Caco-2 (cell line): ENCODE measurements around the gene CTAGE1. TPM values are rescaled to one million over a fixed set of nuclear protein-coding genes. Genes with fewer than 3 reads are reported as not detected.

Source experiments
- BruUV-seq: library from RNA; stranded (reverse); fragments of 400-500 nt; replicated peaks from 2 replicates; lab custom pipeline; 2021; lab: Mats Ljungman, UMichigan
- CTCF ChIA-PET: fragments of 300-600 bp; sonication (Branson Sonifier 250); formaldehyde crosslinking; loops from one replicate; lab custom pipeline; 2022; ENCODE audit warnings: antibody characterized with exemption; lab: Charles Lee
- POLR2A ChIA-PET: fragments of 300-600 bp; sonication (Branson Sonifier 250); formaldehyde crosslinking; loops from one replicate; lab custom pipeline; 2022; ENCODE audit warnings: antibody characterized with exemption; lab: Charles Lee
- DNase-seq, 2 experiments: peaks; one replicate each; pipeline versions ENCODE4 v3.0.0 to v3.0.0-alpha.2; 2020 to 2022
- H3K27me3 ChIP-seq: replicated peaks from 2 replicates; pipeline ENCODE4 v1.6.0; 2011; ENCODE audit warnings: low read length; ENCODE audit not compliant: control insufficient read depth, insufficient read depth
- H3K36me3 ChIP-seq: 2 replicates; pipeline ENCODE4 v1.5.1; 2011; ENCODE audit warnings: low read length; ENCODE audit not compliant: control insufficient read depth, insufficient read depth
- H3K4me1 ChIP-seq: fragments of 250-450 bp; sonication (Bioruptor Pico); 2 replicates; pipeline ENCODE4 v1.5.1; 2020; ENCODE audit warnings: mild to moderate bottlenecking
- H3K4me3 ChIP-seq: 2 replicates; pipeline ENCODE4 v1.5.1; 2011; ENCODE audit warnings: low read depth, mild to moderate bottlenecking, control low read depth, low read length
- H3K9me3 ChIP-seq: fragments of 250-450 bp; sonication (Bioruptor Pico); 2 replicates; pipeline ENCODE4 v1.5.1; 2020; ENCODE audit warnings: mild to moderate bottlenecking, moderate library complexity
- H3K27ac Mint-ChIP-seq: one replicate; pipeline ENCODE4 v1.8.0; 2022; ENCODE audit warnings: mixed read lengths; ENCODE audit not compliant: unreplicated experiment
- H3K27me3 Mint-ChIP-seq: one replicate; pipeline ENCODE4 v1.8.0; 2022; ENCODE audit warnings: mixed read lengths; ENCODE audit not compliant: insufficient read depth, unreplicated experiment
- H3K36me3 Mint-ChIP-seq: one replicate; pipeline ENCODE4 v1.8.0; 2022; ENCODE audit warnings: mild to moderate bottlenecking, mixed read lengths; ENCODE audit not compliant: insufficient read depth, unreplicated experiment
- H3K4me1 Mint-ChIP-seq: one replicate; pipeline ENCODE4 v1.8.0; 2022; ENCODE audit warnings: low read depth, mixed read lengths; ENCODE audit not compliant: unreplicated experiment
- H3K4me3 Mint-ChIP-seq: one replicate; pipeline ENCODE4 v1.8.0; 2022; ENCODE audit warnings: mild to moderate bottlenecking, moderate library complexity, mixed read lengths; ENCODE audit not compliant: unreplicated experiment
- H3K9me3 Mint-ChIP-seq: one replicate; pipeline ENCODE4 v1.8.0; 2022; ENCODE audit warnings: mixed read lengths; ENCODE audit not compliant: unreplicated experiment
- CTCF ChIP-seq, 2 experiments: fragments of 200-600 bp in 1 of 2; IDR thresholded peaks; 1 replicate in 1 of 2; 2 replicates in 1 of 2; pipeline versions ENCODE4 v1.5.1 to v1.8.0; 2011 to 2022; ENCODE audit warnings: antibody characterized with exemption in 1 of 2, control low read depth in 1 of 2, inconsistent platforms in 1 of 2, low read depth in 1 of 2, low read length in 1 of 2, mild to moderate bottlenecking in 1 of 2, moderate library complexity in 1 of 2; ENCODE audit not compliant: insufficient read depth in 1 of 2, severe bottlenecking in 1 of 2, unreplicated experiment in 1 of 2
- intact Hi-C: fragments of 100-400 bp; cut with micrococcal nuclease; formaldehyde crosslinking; loops from one replicate; pipeline ENCODE4 v1.10.0; 2022; ENCODE audit not compliant: unreplicated experiment
- total RNA-seq: library from RNA; stranded (reverse); gene quantifications from 2 replicates; pipeline ENCODE4 v1.2.3, GENCODE V29; 2022

Gene CTAGE1
- total RNA-seq, 1 experiment from 2014 or later, result not detected

DNA sequence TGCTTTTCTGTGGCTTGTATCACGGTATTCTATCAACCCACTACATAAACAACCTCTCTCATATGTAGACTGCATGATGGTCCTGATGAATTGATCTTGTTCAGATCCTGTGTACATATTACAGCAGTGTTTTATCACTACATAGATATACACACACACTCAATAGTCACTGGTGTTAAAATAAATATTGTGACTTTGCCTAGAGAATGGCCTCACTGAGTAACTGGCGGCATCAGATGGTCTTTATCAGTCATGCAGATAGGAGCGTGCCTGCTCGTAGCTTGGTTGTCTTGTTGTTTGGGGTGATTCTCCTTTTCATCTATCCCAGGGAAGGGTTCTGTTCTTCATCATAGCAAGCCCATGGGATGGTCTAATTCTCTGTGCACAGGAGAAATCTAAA is 18.4 kb upstream of the CTAGE1 start:
- H3K36me3 ChIP-seq, result no peaks in the 10 kb centered on the region
- Mint-ChIP-seq H3K4me3 (no peak overlapping the region), H3K27ac (no peak overlapping the region), H3K9me3 (no peaks in the 10 kb centered on the region), H3K27me3 (no peaks in the 10 kb centered on the region), H3K36me3 (no peaks in the 10 kb centered on the region), H3K4me1 (peaks cover 6% of the 10 kb centered on the region)
- no peaks in the 10 kb centered on the region for H3K27me3 ChIP-seq
- ChIA-PET POLR2A (no interaction called here), CTCF (interaction anchor here (0.7 kb wide), 1 partner anchor 58 kb away, joined by 3 read pairs; no protein-coding TSS in a partner anchor)
- H3K4me3 ChIP-seq, result no peak overlapping the region
- H3K9me3 ChIP-seq, result no peaks in the 10 kb centered on the region
- DNase-seq, result no peak
- H3K4me1 ChIP-seq, result no peaks in the 10 kb centered on the region
- BruUV-seq, result no TSS peak
- TF ChIP-seq CTCF (IDR thresholded peaks at IDR 0.05; ENCODE audit: insufficient read depth in 1 of 2, low read depth in 1 of 2, low read length in 1 of 2, severe bottlenecking in 1 of 2, unreplicated experiment in 1 of 2), result no peak
- intact Hi-C loops, result no loop called here

DNA sequence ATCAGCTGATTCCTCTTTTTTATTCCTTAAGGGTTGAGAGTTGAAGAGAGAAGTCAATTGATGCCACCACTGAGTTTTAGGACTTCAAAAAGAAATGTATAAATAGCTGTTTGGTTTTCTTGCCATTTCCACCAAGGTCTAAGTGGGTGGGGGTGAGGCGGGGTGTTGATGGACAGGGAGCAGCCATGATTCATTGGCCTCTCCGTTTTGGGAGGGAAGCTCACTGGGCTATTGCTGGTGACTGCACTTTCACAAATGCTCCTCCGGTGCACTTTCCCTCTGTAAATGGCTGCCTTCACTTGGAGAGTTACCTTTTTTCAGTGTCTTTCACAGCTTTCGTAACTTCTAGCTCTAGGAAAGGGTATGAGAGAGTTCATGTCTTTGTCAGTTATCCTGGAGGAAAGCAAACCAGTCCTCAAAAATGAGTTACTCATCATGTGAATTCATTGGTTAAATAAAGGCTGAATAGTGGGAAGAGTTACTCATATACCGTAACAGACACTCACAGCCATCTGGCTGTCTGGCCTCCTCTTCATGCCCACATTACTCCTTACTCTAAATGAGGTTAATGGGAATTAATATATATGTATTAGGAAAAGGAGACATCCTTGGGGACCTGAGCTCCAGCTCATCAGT is 17.4 kb upstream of the CTAGE1 start:
- H3K36me3 Mint-ChIP-seq, result no peaks in the 10 kb centered on the region
- no peak overlapping the region for H3K27ac Mint-ChIP-seq
- H3K4me3 ChIP-seq, result no peak overlapping the region
- H3K36me3 ChIP-seq, result no peaks in the 10 kb centered on the region
- no peaks in the 10 kb centered on the region for H3K9me3 Mint-ChIP-seq
- no peak for DNase-seq
- intact Hi-C loops, result no loop called here
- H3K9me3 ChIP-seq, result no peaks in the 10 kb centered on the region
- POLR2A ChIA-PET, result no interaction called here
- TF ChIP-seq CTCF (IDR thresholded peaks at IDR 0.05; ENCODE audit: insufficient read depth in 1 of 2, low read depth in 1 of 2, low read length in 1 of 2, severe bottlenecking in 1 of 2, unreplicated experiment in 1 of 2), result no peak
- no peaks in the 10 kb centered on the region for H3K4me1 ChIP-seq
- peaks cover 6% of the 10 kb centered on the region for H3K4me1 Mint-ChIP-seq
- no TSS peak for BruUV-seq
- H3K27me3 ChIP-seq, result no peaks in the 10 kb centered on the region
- CTCF ChIA-PET, result no interaction called here
- no peak overlapping the region for H3K4me3 Mint-ChIP-seq
- H3K27me3 Mint-ChIP-seq, result no peaks in the 10 kb centered on the region

DNA sequence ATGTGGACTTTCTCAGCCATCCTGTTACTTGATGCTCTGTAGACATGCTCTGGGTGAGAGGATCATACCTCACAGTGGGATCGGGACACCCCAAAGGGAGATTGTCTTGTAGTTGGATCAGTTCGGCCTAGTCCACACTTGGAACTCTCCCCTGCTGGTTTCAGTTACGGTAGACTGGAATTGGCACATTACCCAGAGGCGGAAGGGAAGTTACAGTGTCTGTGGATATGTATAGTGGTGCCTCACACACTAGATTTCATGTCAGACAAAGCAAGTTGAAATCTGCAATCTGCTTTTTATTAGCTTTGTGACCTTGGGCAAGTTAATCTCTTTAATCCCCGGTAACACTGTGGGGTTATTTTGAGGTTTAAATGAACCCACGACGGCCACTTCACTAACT is 16.2 kb upstream of the CTAGE1 start:
- POLR2A ChIA-PET, result no interaction called here
- intact Hi-C loops, result no loop called here
- no peak for DNase-seq

More for the DNA sequence above, 16.2 kb upstream of the CTAGE1 start:
- H3K9me3 Mint-ChIP-seq, result no peaks in the 10 kb centered on the region
- Histone ChIP-seq H3K4me3 (no peak overlapping the region), H3K4me1 (peaks cover 3% of the 10 kb centered on the region), H3K27me3 (no peaks in the 10 kb centered on the region), H3K36me3 (no peaks in the 10 kb centered on the region), H3K9me3 (no peaks in the 10 kb centered on the region)
- no peaks in the 10 kb centered on the region for H3K27me3 Mint-ChIP-seq
- peaks cover 6% of the 10 kb centered on the region for H3K4me1 Mint-ChIP-seq
- no peaks in the 10 kb centered on the region for H3K36me3 Mint-ChIP-seq
- no TSS peak for BruUV-seq
- CTCF ChIA-PET, result interaction anchor here (0.6 kb wide), 1 partner anchor 50 kb away, joined by 3 read pairs; no protein-coding TSS in a partner anchor
- no peak for TF ChIP-seq CTCF (IDR thresholded peaks at IDR 0.05; ENCODE audit: insufficient read depth in 1 of 2, low read depth in 1 of 2, low read length in 1 of 2, severe bottlenecking in 1 of 2, unreplicated experiment in 1 of 2)
- no peak overlapping the region for H3K27ac Mint-ChIP-seq
- H3K4me3 Mint-ChIP-seq, result no peak overlapping the region
